Pulmonary artery endothelial cell (primary cell): ENCODE measurements around the gene LINGO4. TPM values are rescaled to one million over a fixed set of nuclear protein-coding genes. Genes with fewer than 3 reads are reported as not detected.
A peak's percentile ranks its signal among the peaks of the same experiment; 100 is the strongest.

Experiments used
- DNase-seq: peaks from one replicate; pipeline ENCODE4 v3.0.0-alpha.2; 2011; ENCODE audit warnings: low read depth, low spot score
- total RNA-seq: library from RNA; depleted of rRNA; stranded (reverse); fragments of >200 nt; gene quantifications from 2 replicates; pipeline ENCODE4 v1.2.3, GENCODE V29; 2014

Gene LINGO4, protein sequence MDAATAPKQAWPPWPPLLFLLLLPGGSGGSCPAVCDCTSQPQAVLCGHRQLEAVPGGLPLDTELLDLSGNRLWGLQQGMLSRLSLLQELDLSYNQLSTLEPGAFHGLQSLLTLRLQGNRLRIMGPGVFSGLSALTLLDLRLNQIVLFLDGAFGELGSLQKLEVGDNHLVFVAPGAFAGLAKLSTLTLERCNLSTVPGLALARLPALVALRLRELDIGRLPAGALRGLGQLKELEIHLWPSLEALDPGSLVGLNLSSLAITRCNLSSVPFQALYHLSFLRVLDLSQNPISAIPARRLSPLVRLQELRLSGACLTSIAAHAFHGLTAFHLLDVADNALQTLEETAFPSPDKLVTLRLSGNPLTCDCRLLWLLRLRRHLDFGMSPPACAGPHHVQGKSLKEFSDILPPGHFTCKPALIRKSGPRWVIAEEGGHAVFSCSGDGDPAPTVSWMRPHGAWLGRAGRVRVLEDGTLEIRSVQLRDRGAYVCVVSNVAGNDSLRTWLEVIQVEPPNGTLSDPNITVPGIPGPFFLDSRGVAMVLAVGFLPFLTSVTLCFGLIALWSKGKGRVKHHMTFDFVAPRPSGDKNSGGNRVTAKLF
- not detected in 2 replicates for total RNA-seq

DNA sequence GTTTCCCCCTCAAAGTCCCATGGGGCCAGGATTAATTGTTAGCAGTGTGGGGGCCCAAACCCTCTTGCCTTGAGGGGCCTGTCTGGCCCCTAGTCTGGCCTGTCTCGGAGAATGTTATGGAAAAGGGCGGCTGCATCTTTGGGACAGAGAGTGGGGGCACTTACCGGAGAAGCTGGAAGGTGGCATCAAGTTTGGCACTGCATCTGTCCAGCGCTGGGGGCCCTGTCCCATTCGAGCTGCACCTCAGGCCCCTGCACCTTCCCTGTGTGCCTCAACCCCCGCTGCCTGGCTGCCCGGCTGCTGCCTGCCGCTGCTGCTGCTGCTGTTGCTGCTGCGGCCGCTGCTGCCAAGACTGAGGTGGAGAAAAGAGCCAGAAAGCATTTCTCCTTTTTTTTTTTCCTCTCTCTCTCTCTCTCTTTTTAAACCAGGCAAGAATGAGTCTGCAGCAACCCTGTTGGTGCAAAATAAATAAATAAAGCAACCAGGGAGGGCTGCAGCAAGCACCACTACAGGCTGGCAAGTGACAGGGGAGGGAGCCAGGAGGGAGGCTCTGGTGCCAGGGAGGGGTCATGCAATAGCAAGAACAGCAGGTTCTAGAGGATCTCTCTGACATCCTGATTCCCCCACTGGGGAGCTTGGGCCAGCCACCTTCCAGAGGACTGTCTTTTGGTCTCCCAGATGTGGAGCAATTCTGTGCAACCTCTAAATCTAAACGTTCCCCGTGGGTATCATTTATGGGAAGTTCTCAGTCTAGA, at the start of gene LINGO4:
Gene LINGO4 (minus strand): TSS at position 354 of the 755 bp plus-strand sequence. CDS start 2,715 bp downstream, outside the sequence.
- no peak for DNase-seq

DNA sequence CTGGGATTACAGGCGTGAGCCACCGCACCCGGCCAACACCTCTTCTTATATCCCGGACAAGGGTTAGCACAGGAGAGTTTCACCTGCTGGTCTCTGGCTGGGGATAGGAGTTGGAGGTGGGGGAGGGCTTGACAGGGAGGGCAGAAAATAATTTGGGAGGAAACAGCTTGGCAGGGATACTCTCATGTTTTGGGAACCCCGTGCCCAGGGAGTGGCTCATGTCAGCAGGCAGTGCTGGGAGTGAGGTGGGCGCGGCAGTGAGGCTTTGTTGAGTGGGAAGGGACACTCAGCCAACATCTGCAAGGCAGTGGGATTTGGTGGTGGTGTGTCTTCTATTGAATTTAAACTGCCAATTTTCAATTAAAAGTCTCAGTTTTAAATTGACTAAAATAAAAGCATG, 49.4 kb upstream of the LINGO4 start:
- no peak for DNase-seq

DNA sequence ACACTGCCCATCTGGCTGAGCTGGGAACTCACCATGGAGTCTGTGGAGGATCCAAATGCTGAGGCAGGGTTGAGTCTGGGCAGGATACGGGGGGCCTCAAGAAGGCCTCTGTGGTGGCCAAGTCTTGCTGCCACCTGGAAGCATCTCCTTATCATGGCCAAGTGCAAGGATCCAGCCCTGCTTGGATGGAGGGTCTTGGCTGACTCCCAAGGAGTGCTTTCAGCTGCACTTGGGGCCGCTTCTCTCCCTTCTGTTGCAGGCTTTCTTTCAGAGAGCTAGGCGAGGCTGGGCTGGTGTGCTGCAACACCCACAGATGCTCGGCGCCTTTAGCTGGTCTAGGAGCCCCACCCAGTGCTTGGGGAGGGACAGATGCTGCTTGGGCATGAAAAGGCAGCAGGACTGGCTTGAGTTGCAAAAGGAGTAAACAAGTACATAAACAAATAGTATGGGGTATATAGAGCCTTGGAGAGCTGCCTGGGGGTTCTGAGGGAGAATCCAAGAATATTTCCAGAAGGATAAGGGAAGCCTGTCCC, 48.3 kb upstream of the LINGO4 start, which contains the start of gene THEM5:
Gene THEM5 (minus strand): TSS at position 302 of the 533 bp plus-strand sequence. CDS start 147 bp downstream, at position 155.
- no peak for DNase-seq

DNA sequence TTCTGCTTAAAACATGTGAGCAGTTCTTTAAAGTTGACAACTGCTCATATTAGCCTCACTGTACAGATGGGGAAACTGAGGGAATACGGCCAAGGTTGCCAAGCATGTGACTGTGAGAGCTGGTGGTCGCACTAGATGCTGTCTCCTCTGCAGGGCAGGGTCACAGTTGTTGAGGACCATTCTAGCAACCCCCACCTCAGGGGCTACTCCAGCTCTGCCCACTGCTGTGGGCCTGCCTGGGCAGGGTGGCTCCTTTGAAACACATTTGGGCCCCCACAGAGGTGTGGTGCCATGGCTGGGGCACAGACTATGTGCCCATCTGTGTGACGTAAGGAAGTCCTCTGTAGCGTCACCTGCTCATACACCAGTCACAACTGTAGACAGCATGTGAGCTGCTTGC, 47.5 kb upstream of the LINGO4 start:
- no peak for DNase-seq

DNA sequence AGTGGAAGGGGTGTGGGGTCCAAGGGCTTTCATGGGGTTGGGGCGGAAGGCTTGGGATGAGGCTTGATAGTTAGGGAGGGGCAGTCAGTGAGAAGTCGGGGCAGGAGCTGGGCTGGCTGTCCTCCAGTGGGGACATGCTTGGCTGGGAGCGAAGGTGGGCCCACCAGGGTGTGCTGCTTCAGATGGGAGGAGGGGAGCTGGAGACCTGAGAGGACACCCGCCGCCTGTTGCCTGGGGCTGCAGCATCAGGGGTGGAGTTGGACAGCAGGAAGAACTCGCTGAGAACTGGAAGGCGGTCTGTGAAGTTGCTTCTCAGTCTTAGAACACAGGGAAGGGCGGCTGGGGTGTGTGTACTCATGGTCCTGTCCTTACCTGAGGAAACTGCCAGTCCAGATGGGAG, 46.7 kb upstream of the LINGO4 start:
- no peak for DNase-seq

DNA sequence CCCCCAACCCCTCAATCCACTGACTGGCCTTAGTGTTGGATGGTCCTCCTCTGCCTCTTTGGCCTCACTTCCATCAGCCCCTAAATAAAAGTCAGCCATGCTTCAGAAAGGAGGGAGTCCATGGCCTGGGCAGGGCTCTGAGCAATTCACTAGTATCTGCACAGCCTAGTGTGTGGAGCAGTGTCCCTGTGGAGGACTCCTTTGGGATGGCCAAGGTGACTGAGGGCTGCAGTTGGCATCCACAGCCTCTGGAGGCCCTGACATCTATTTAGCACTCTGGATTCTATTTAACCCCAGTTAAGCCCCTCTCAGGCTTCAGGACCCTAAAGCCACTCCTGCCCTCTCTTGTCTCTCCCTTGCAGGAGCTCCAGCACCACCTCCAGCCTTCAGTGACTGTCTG, 44.7 kb upstream of the LINGO4 start:
- DNase-seq: no peak

DNA sequence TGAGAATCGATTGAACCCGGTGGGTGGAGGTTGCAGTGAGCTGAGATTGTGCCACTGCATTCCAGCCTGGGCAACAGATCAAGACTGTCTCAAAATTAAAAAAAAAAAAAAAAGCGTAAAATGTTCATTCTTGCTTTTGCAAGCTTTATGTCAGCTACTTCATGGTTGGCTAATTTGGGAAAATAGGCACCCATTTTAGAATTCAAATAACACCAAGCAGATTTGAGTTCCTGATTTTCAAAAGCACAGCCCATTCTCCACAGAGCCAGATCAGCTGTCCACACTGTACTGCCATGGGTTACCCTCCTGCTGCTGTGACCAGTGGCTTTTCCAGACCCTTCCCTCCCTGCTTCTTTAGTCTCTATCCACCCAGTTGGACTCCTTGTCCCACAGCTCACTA, 43.9 kb upstream of the LINGO4 start:
- DNase-seq: no peak

DNA sequence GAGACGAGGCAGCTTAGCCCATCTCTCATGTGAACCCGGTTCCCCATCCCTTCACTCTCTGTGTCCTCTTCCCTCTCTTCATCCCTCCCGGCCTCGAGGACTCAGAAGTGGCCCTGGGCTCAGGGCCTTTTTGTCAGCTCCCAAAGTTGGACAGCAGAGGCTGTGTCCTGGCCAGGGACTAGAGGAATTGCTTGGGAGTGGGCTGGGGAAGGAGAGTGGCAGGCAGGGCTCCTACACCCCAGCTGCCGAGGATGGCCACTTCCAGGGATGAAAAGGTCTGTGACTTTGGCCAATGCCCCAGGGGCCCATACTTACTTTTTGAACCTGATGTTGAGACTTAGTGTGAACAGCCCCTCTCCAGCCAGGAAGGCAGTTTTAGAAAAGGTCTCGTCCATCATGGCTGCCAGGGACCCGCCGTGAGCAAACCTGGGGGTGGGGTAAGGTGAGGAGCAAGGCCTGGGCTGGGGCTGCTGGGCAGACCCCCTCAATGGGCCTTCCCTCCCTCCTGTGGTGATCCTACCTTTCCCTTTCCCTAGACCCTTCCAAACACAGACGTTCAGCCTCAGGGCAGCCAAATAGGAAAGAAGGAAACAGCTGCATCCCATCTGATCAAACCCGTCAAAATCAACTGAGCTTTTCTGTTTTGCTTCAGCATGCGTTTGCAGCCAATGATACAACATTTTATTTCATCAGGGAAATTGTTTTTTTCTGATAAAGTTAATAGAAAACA, 42.8 kb upstream of the LINGO4 start:
- DNase-seq: peak; percentile 76

DNA sequence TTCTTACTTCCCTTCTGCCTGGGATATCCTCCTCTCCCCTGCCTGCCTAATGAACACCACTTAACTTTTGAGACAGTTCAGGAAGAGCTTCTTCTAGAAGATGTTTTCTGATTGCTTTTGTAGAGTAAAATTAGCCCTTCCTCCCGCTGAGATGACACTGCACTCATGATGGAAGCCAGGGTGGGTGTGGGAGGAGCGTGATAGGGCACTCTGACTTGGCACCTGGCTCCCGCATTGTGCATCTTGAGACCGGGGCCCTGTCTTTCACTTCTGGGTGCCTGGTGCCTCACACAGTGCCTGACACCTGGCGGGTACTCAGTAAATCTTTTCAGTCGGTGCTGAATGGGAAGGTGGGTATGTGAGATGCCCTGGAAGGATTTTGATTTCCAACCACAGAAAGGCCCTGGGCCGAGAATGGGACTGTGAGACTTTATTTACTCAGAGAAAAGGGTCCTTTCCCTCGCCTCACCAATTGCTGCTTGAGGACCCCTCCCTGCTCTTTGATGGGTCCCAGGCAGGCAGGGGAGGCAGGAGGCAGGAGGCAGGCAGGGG, 41.5 kb upstream of the LINGO4 start:
- DNase-seq: no peak

DNA sequence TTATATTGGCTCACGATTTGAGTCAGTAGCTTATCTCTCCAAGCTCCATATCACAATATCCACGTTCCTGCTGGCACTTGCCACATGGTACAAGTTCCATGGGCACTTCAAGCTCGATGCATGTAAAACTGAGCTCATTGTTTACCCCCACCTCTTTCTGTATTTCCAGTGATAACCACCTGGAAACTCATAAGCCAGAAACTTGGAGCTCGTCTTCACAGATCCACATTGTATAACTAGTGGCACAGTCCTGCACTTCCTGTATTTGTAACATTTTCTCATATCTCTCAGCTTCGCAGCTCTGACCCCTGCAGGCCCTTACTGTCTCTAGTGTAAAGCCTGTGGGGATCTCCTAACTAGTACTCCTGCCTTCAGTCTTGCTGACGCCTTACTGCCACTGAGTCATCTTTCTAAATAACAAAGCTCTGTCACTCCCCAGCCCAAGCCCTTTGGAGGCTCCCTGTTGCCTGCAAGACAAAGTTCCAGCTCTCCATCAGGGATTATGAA, 40.9 kb upstream of the LINGO4 start:
- DNase-seq: no peak

DNA sequence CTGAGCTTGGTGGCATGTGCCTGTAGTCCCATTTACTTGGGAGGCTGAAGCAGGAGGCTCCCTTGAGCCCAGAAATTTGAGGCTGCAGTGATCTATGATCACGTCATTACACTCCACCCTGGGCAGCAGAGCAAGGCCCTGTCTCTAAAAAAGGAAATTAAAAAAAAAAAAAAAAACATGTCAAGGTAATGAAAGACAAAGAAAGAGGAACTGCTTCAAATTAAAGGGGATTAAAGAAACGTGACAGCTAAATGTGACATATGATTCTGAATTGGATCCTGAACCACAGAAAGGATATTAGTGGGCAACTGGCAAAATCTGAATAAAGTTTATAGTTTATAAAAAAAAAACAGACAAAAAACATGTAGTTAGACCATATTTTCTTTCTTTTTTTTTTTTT, 38.2 kb upstream of the LINGO4 start:
- DNase-seq: no peak

DNA sequence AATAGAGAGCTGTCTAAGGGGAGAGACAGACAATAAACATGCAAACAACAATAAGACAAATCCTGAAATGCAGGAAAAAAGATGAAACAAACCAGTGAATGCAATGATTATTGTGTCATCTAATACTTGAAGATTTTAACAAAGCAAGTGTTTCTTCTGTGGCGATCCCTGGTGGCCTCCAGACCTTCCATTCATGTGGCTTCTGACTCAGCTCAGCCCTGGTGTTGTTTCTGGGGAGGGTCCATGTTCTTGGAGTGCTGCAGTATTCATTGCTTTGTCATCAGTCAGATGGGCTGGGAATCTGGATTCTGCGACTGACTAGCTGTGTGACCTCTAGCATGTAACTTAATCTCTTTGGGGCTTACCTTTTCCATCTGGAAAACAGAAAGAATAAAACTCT, 35.9 kb upstream of the LINGO4 start:
- no peak for DNase-seq

DNA sequence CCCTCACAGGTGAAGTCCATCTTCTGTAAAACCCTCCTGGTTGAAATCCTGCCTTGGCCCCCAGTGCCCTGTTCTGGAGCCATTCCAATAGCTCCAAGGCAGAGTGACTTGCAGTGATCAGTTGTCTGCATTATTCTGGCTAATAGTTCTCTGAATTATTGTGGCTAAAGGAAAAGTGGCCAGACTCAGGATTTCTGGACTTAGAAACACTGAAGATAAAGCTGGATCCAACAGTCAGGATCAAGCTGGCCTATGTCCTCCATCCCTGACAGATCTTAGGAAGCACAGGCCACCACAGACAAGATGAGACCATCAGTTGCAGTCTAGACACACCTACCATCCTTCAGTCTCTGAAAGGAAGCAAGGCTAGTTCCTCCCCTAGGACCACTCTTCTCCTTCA, 35.2 kb upstream of the LINGO4 start:
- no peak for DNase-seq

DNA sequence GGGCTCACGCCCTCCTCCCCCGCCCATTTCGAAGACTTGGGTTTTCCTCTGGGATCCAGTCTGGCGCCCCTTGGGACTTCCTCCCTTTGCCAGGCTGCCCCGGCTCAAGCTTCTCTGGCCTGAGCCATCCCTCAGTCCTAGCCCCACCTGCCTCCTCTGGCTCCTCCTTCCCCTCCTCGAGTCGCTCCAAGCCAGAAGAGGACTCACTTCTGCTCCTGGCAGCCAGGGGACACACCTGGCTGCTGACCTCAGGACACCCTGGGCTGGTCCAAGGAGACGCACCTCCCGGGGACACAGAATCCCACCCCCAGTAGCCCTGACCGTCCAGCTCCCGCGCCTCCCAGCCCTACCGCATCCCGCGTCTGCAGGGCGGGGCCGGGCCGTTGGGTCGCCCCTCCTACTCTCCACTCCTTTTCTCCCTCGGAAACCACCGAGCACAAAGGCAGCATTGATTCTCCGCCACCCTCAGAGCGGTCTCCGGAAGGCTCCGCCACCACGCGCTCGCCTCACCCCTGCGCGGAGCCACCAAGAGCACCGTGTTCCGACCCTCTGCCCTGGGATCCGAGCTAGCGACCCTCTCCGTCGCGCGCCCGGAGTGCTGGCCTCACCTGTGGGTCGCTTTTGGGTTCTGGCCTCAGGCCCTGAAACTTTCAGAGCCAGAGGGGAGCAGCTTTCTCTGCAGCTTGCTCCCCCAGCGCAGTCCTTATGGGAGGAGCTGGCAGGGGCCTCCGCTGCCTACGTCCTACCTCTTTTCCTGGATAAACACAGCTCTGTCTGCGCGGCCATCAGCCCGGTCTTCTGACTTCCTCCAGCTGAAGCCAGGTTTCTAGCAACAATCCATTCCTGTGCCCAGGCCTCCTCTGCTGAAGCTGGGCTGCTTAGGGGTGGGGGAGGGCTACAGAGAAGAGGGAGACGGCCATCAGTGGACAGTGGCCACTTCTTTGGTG, 34.5 kb upstream of the LINGO4 start, which contains the start of gene C2CD4D:
Gene C2CD4D (minus strand): TSS at position 364 of the 947 bp plus-strand sequence. CDS start 831 bp downstream, outside the sequence.
- no peak for DNase-seq

DNA sequence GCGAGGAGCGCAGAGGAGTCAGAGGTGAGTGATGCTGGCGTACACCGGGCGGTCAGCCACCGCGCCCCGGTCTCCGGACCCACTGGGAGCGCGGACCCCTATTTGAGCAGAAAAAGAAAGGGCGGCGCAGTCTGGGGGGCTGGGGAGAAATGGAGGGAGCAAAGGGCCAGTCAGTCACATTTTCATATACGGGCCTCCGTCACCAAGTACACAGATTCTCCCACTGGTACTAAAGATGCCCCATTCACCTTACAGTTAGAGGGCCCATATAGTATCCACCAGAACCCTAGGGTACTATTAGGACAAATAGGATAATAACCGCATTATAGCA, 33.8 kb upstream of the LINGO4 start:
- no peak for DNase-seq

DNA sequence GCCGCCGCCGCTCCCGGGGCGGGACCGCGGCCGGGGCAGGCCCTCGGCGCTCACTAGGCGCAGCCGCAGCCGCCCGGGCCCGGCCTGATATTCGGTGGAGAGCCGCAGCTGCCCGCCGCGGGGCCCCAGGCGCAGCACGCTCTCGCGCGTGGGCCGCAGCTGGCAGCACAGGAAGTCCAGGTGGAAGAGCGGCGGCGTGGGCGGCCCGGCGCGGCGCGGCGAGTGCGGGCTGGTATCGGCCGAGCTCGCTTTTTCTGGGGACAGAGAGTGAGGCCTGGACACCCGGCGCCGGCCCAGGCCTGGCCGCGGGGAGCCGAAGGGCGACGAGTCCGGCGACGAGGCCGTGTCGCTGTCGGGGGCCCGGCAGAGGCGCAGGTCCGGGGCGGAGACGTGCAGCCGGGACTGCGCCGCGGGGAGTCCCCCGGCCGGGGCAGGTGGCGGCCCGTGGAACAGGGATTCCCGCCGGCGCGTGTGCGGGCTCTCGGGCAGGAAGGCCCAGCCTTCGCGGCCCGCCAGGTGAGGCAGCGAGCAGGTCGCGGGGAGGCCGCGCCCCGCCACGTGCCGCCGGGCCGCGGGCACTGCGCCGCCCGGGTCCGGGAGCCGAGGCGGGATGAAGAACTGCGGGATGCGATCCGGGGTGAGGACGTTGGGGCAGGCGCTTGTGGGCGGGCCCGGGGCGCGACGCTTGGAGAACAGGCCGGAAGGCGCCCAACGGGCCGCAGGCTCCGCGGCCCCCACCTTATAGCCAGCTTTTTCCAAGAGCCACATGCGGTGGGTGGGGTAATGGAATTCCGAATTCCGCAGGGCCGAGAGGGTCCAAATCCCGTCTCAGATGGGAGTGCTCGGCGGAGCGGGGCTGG, 33.2 kb upstream of the LINGO4 start:
- DNase-seq: no peak

DNA sequence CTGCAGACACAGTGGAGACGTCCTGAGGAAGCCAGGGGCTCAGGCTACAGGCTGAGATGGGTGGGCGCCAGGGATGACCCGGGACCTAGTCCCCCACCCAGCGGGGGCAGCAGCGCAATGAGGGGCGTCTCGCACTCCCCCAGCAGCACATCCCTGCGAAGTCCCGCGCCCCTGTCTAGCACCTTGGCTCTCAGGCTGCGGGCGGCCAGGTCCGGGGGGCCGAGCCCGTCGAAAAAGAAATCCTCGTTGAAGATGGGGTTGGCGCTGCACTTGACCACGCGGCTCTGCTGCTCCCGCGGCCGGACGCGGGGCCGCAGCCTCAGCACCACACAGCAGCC, 32.6 kb upstream of the LINGO4 start:
- DNase-seq: no peak

DNA sequence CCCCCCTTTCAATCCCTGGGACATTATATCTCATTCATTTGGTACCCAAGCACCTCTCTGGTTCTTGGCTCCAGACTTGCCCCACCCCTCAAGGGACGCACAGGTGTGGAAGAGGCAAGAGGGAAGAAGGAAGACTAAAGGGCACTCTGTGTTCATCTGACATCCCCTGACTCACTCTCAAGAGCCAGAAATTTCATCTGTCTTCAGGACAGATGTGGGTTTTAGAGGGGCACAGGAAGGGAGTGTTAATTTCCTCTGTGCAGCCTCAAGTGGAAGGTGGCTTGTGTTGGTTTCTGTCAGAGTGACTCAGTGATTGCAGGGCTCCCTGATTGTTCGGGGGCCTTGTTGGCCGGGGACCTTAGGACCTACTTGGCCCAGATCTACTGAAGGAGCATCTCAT, 32.0 kb upstream of the LINGO4 start:
- no peak for DNase-seq

DNA sequence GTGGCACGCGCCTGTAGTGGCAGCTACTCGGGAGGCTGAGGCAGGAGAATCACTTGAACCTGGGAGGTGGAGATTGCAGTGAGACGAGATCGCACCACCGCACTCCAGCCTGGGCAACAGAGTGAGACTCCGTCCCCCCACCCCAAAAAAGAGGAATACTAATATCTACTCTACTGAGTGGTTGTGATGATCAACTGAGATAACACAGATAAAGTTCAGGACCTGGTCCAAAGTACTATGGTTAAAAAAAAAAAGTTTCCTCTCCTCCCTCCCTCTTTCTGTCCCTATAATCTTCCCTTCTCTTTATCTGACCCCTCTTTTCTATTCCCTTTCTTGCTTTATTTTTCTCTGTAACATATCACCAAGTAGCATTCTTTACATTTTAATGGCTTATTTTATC, 30.4 kb upstream of the LINGO4 start:
- DNase-seq: no peak
